Amniotic epithelial cell (primary cell): ENCODE measurements around the gene PRMT7.
A peak's percentile ranks its signal among the peaks of the same experiment; 100 is the strongest.

ENCODE experiments used
- DNase-seq: peaks from one replicate; pipeline ENCODE4 v3.0.0-alpha.2; 2010; ENCODE audit warnings: low read depth

Gene PRMT7

GRCh38 chr16:68363658-68364521, 53.1 kb downstream of the PRMT7 start:
- peak; percentile 64 for DNase-seq

GRCh38 chr16:68364561-68364998, 53.8 kb downstream of the PRMT7 start:
- peak; percentile 58 for DNase-seq

GRCh38 chr16:68365167-68365817, 54.5 kb downstream of the PRMT7 start:
- no peak for DNase-seq

GRCh38 chr16:68366062-68366461, 55.2 kb downstream of the PRMT7 start:
- DNase-seq, result no peak

- peak; percentile 29 for DNase-seq
These were observed 56.2 kb downstream of the PRMT7 start for GRCh38 chr16:68367030-68367429.

GRCh38 chr16:68367440-68367839, 56.6 kb downstream of the PRMT7 start:
- no peak for DNase-seq

GRCh38 chr16:68367891-68368290, 57.1 kb downstream of the PRMT7 start:
- DNase-seq, result no peak

GRCh38 chr16:68368301-68368888, 57.6 kb downstream of the PRMT7 start:
- no peak for DNase-seq

GRCh38 chr16:68369168-68369567, 58.3 kb downstream of the PRMT7 start:
- DNase-seq, result no peak

GRCh38 chr16:68369697-68370580, 59.1 kb downstream of the PRMT7 start:
- DNase-seq, result no peak

- no peak for DNase-seq
These were observed 59.9 kb downstream of the PRMT7 start for GRCh38 chr16:68370581-68371275.

- no peak for DNase-seq
These were observed 60.4 kb downstream of the PRMT7 start for GRCh38 chr16:68371276-68371651.

- DNase-seq, result no peak
These were observed 61.0 kb downstream of the PRMT7 start for GRCh38 chr16:68371706-68372380.

- no peak for DNase-seq
These were observed 61.5 kb downstream of the PRMT7 start for GRCh38 chr16:68372381-68372720.

GRCh38 chr16:68372806-68373205, 62.0 kb downstream of the PRMT7 start:
- no peak for DNase-seq

- no peak for DNase-seq
These were observed 62.9 kb downstream of the PRMT7 start for GRCh38 chr16:68373528-68374245.

- no peak for DNase-seq
These were observed 63.5 kb downstream of the PRMT7 start for GRCh38 chr16:68374246-68374805.

- no peak for DNase-seq
These were observed 64.3 kb downstream of the PRMT7 start for GRCh38 chr16:68374961-68375660.

GRCh38 chr16:68375801-68376536, 65.2 kb downstream of the PRMT7 start:
- no peak for DNase-seq
